Gastrocnemius medialis (tissue), 4 donors: ENCODE measurements around the gene LINS1. TPM values are rescaled to one million over a fixed set of nuclear protein-coding genes. Genes with fewer than 3 reads are reported as not detected.

Experiments
- ATAC-seq, 2 donors: fragments of 150-250 bp; one replicate each; pipeline ENCODE4 v1.9.1; 2016
- DNase-seq, 2 donors: peaks; one replicate each; pipeline ENCODE4 v3.0.0-alpha.2; 2019
- H3K27ac ChIP-seq, 4 donors: fragments of 200-600 bp; sonication (generic); 1 replicate in 1 of 4; 2 replicates in 3 of 4; pipeline ENCODE4 v1.5.1; 2016 to 2018; ENCODE audit warnings: mild to moderate bottlenecking in 2 of 4, moderate library complexity in 1 of 4
- H3K27me3 ChIP-seq, 3 donors: fragments of 200-600 bp; sonication (generic) in 2 of 3; 1 replicate in 1 of 3; 2 replicates in 2 of 3; pipeline versions ENCODE4 v1.5.1 to v1.6.0; 2016 to 2019; ENCODE audit warnings: mild to moderate bottlenecking in 1 of 3, moderate library complexity in 1 of 3
- H3K36me3 ChIP-seq, 2 donors: fragments of 200-600 bp; sonication (generic) in 1 of 2; one replicate each; pipeline ENCODE4 v1.5.1; 2017 to 2018
- H3K4me1 ChIP-seq, 2 donors: fragments of 200-600 bp; sonication (generic) in 1 of 2; one replicate each; pipeline ENCODE4 v1.5.1; 2016 to 2017; ENCODE audit warnings: mild to moderate bottlenecking in 2 of 2
- H3K4me3 ChIP-seq, 4 donors: fragments of 200-600 bp; sonication (generic) in 3 of 4; 1 replicate in 1 of 4; 2 replicates in 3 of 4; pipeline ENCODE4 v1.5.1; 2016 to 2019; ENCODE audit warnings: mild to moderate bottlenecking in 2 of 4
- H3K9me3 ChIP-seq, 3 donors: fragments of 200-600 bp; sonication (generic) in 2 of 3; 1 replicate in 1 of 3; 2 replicates in 2 of 3; pipeline ENCODE4 v1.5.1; 2016 to 2019
- POLR2A ChIP-seq, 2 donors: fragments of 450-650 bp; IDR thresholded peaks; one replicate each; pipeline ENCODE4 v1.6.1; 2017; ENCODE audit warnings: antibody characterized with exemption in 2 of 2, mild to moderate bottlenecking in 2 of 2, moderate library complexity in 2 of 2
- in situ Hi-C, 4 donors: fragments of 200-750 bp; cut with MboI; loops; one replicate each; pipeline versions ENCODE4 v1.15.0 to v1.8.0; 2017; ENCODE audit warnings: low sequenced_read_pairs in 4 of 4
- intact Hi-C: fragments of 100-400 bp; cut with DNase I; formaldehyde crosslinking; loops from one replicate; pipeline ENCODE4 v1.15.1; 2023; ENCODE audit warnings: low total_unique reads
- total RNA-seq, 4 donors: library from RNA; depleted of rRNA; stranded (reverse); fragments of >200 nt; gene quantifications; one replicate each; pipeline versions ENCODE4 v1.1.0 to v1.2.3, GENCODE V29; 2016
- TF ChIP-seq, protein P1 (sequence below), 5 experiments: fragments of 450-650 bp in 3 of 5; fragments of 200-600 bp in 2 of 5; sonication (generic) in 2 of 5; IDR thresholded peaks in 4 of 5; conservative IDR thresholded peaks in 1 of 5; 1 replicate in 4 of 5; 2 replicates in 1 of 5; pipeline ENCODE4 v1.5.1; 2016 to 2019; ENCODE audit warnings: antibody characterized with exemption in 5 of 5, mild to moderate bottlenecking in 3 of 5, moderate library complexity in 3 of 5

The LINS1 gene
- total RNA-seq, 4 donors from 2014 or later, result 3.2 to 11.9 (median 10.3) TPM

DNA sequence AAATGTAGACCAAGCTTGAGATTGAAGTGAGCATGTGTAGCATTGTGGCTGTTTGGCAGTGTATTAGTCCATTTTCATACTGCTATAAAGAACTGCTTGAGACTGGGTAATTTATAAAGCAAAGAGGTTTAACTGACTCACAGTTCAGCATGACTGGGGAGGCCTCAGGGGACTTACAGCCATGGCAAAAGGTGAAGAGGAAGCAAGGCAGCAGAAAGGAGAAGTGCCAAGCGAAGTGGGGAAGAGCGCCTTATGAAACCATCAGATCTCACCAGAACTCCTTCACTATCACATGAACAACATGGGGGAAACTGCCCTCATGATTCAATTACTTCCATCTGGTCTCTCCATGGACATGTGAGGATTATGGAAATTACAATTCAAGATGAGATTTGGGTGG lies 64.7 kb downstream of the LINS1 start:
- intact Hi-C loops (no loop called here), in situ Hi-C loops (no loop called here)
- TF ChIP-seq, protein P1, sequence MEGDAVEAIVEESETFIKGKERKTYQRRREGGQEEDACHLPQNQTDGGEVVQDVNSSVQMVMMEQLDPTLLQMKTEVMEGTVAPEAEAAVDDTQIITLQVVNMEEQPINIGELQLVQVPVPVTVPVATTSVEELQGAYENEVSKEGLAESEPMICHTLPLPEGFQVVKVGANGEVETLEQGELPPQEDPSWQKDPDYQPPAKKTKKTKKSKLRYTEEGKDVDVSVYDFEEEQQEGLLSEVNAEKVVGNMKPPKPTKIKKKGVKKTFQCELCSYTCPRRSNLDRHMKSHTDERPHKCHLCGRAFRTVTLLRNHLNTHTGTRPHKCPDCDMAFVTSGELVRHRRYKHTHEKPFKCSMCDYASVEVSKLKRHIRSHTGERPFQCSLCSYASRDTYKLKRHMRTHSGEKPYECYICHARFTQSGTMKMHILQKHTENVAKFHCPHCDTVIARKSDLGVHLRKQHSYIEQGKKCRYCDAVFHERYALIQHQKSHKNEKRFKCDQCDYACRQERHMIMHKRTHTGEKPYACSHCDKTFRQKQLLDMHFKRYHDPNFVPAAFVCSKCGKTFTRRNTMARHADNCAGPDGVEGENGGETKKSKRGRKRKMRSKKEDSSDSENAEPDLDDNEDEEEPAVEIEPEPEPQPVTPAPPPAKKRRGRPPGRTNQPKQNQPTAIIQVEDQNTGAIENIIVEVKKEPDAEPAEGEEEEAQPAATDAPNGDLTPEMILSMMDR (IDR thresholded peaks at IDR 0.05 in 4 of 5, conservative IDR thresholded peaks at IDR 0.05 in 1 of 5), result no peak
- TF ChIP-seq POLR2A (IDR thresholded peaks at IDR 0.05), result no peak
- H3K4me3 ChIP-seq, result no peak overlapping the region
- ATAC-seq (no peak), DNase-seq (no peak)
- no peaks in the 10 kb centered on the region for H3K4me1 ChIP-seq
- no peak overlapping the region for H3K27ac ChIP-seq
- no peaks in the 10 kb centered on the region for H3K36me3 ChIP-seq
- no peaks in the 10 kb centered on the region for H3K9me3 ChIP-seq
- H3K27me3 ChIP-seq, result no peaks in the 10 kb centered on the region

DNA sequence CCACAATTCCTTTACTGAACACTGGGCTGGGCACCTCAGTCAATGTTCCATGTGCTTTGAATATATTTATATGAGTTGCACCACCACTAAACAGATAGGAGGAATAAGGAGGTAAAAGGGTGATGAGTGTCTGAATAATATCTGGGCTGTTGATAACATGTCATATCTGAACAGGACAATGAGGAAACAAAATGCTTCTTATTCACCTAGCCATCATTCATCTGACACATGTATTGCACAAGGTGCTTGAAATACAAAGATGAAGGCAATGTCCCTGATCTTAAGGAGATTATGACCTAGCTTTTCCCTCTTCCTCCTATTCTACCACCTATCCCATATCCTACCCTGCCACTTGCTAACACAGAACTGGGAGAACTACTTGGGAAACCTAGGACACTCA lies 65.3 kb downstream of the LINS1 start:
- no peak overlapping the region for H3K4me3 ChIP-seq
- intact Hi-C loops, result no loop called here
- no peak for DNase-seq
- no peaks in the 10 kb centered on the region for H3K27me3 ChIP-seq
- no peaks in the 10 kb centered on the region for H3K4me1 ChIP-seq
- H3K36me3 ChIP-seq, result no peaks in the 10 kb centered on the region
- no peak overlapping the region for H3K27ac ChIP-seq
- H3K9me3 ChIP-seq, result no peaks in the 10 kb centered on the region
- in situ Hi-C loops, result no loop called here
- ATAC-seq, result no peak
- TF ChIP-seq, protein P1 (IDR thresholded peaks at IDR 0.05 in 4 of 5, conservative IDR thresholded peaks at IDR 0.05 in 1 of 5), result no peak
- TF ChIP-seq POLR2A (IDR thresholded peaks at IDR 0.05), result no peak

DNA sequence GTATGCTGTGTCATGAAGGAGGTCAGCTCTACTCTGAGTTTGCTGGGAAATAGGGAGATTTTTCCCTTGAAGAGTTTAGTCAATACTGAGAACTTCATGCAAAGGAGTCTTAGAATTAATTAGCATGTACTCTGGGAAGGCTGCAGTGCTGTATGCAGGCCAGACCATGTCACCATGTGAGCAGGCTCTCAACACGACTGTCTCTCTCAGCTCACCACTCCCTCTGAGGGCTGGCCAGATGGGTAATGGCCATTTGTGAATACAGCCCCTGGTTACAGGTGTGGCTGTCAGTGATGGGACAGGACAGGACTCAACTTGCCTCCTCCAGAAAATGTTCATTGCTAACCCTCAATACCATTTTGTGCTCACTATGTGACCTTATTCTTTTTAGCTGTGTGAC lies 68.1 kb downstream of the LINS1 start:
- Histone ChIP-seq H3K27me3 (no peaks in the 10 kb centered on the region), H3K27ac (no peak overlapping the region), H3K4me3 (no peak overlapping the region), H3K4me1 (no peaks in the 10 kb centered on the region), H3K9me3 (no peaks in the 10 kb centered on the region), H3K36me3 (no peaks in the 10 kb centered on the region)
- intact Hi-C loops (no loop called here), in situ Hi-C loops (no loop called here)
- TF ChIP-seq POLR2A (IDR thresholded peaks at IDR 0.05), result no peak
- TF ChIP-seq, protein P1 (IDR thresholded peaks at IDR 0.05 in 4 of 5, conservative IDR thresholded peaks at IDR 0.05 in 1 of 5), result no peak
- no peak for ATAC-seq
- no peak for DNase-seq

DNA sequence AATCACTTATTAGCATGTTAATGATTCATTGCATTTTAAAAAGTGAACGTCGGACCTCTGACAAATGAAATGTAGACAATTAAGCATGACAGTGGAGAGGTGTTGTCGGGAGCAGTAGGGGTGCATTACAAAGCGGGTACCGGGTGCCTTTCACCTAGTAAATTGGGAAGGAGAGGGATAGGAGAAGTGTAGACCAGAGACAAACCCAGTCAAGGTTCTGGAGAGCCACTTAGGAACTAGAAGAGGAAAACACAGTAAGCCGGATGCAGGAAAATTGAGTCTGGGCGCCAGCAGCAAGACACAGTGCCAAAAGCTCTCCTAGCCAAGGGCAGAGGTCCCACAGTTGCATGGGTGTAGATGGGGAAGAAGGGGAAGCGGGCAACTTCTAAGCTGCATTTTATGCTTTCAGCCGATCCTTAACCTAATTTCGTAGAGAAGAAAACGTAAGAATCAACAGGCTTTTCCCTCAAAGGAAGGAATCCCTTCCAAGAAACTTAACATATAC lies 70.1 kb downstream of the LINS1 start:
- TF ChIP-seq, protein P1 (IDR thresholded peaks at IDR 0.05 in 4 of 5, conservative IDR thresholded peaks at IDR 0.05 in 1 of 5), result no peak
- no peak for TF ChIP-seq POLR2A (IDR thresholded peaks at IDR 0.05)
- in situ Hi-C loops (no loop called here), intact Hi-C loops (no loop called here)
- H3K27me3 ChIP-seq, result no peaks in the 10 kb centered on the region
- H3K36me3 ChIP-seq, result no peaks in the 10 kb centered on the region
- ATAC-seq (no peak), DNase-seq (no peak)
- no peak overlapping the region for H3K27ac ChIP-seq
- no peak overlapping the region for H3K4me3 ChIP-seq
- H3K4me1 ChIP-seq, result no peaks in the 10 kb centered on the region
- no peaks in the 10 kb centered on the region for H3K9me3 ChIP-seq

DNA sequence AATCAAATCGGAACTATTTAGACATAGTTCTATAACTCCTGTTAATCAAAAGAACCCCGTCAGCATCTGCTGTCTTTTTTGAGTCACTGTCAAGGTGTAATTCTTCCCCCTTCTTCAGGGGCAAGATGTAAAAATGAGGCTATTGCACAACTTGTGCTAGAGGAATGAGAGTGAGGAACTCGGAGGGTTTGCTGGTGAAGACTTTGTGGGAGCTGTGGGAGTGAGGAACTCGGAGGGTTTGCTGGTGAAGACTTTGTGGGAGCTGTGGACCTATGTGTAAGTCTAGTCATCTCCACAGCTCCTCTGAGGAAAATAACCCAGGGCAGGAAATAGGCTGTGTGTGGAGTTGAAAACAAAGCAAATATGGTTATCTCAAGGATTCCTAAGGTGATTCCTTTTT lies 70.8 kb downstream of the LINS1 start:
- peaks cover 5% of the 10 kb centered on the region in 2 donors for H3K4me1 ChIP-seq
- intact Hi-C loops, result no loop called here
- in situ Hi-C loops, result no loop called here

More for the DNA sequence above, 70.8 kb downstream of the LINS1 start:
- no peak overlapping the region for H3K27ac ChIP-seq
- H3K9me3 ChIP-seq, result no peaks in the 10 kb centered on the region
- ATAC-seq (no peak), DNase-seq (no peak)
- no peak overlapping the region for H3K4me3 ChIP-seq
- no peaks in the 10 kb centered on the region for H3K27me3 ChIP-seq
- TF ChIP-seq, protein P1 (IDR thresholded peaks at IDR 0.05 in 4 of 5, conservative IDR thresholded peaks at IDR 0.05 in 1 of 5), result no peak
- no peak for TF ChIP-seq POLR2A (IDR thresholded peaks at IDR 0.05)
- no peaks in the 10 kb centered on the region for H3K36me3 ChIP-seq
